OCI-LY3 (cell line): ENCODE measurements around the gene ADARB2.

Experiments
- H2AFZ ChIP-seq: fragments of 200-600, 300-600 bp; shearing (Covaris generic); 2 replicates; pipeline ENCODE4 v1.6.0; 2014; ENCODE audit warnings: antibody characterized with exemption, low read depth, low read length
- H3K27ac ChIP-seq: fragments of 200-600, 300-600 bp; sonication (generic); 2 replicates; pipeline ENCODE4 v1.5.1; 2014; ENCODE audit warnings: mild to moderate bottlenecking, low read length, moderate library complexity, mixed read lengths
- H3K27me3 ChIP-seq: fragments of 200-600, 300-600 bp; sonication (generic); 2 replicates; pipeline ENCODE4 v1.6.1; 2014; ENCODE audit warnings: low read depth, low read length, mixed read lengths
- H3K36me3 ChIP-seq: fragments of 200-600, 300-600 bp; sonication (generic); replicated peaks from 2 replicates; pipeline ENCODE3; 2014; ENCODE audit warnings: low read depth, low read length, mixed read lengths
- H3K4me1 ChIP-seq: fragments of 300-600, 200-600 bp; sonication (generic); 2 replicates; pipeline ENCODE4 v1.6.1; 2014; ENCODE audit warnings: low read length, mixed read lengths
- H3K4me2 ChIP-seq: fragments of 200-600, 300-600 bp; sonication (generic); 2 replicates; pipeline ENCODE4 v1.6.1; 2014; ENCODE audit warnings: low read length, mixed read lengths
- H3K4me3 ChIP-seq: fragments of 300-600, 200-600 bp; sonication (generic); 2 replicates; pipeline ENCODE4 v1.5.1; 2014; ENCODE audit warnings: antibody characterized with exemption, mild to moderate bottlenecking, low read length, moderate library complexity
- H3K79me2 ChIP-seq: fragments of 300-600, 200-600 bp; shearing (Covaris generic); 2 replicates; pipeline ENCODE4 v1.6.1; 2014; ENCODE audit warnings: mild to moderate bottlenecking, low read length, mixed read lengths
- H3K9ac ChIP-seq: fragments of 300-600, 200-600 bp; shearing (Covaris generic); 2 replicates; pipeline ENCODE4 v1.6.0; 2014; ENCODE audit warnings: mild to moderate bottlenecking, low read length, moderate library complexity
- H3K9me3 ChIP-seq: fragments of 200-600, 300-600 bp; shearing (Covaris generic); 2 replicates; pipeline ENCODE4 v1.6.1; 2014; ENCODE audit warnings: low read length, mixed read lengths; ENCODE audit not compliant: insufficient read depth
- H4K20me1 ChIP-seq: fragments of 200-600, 300-600 bp; sonication (generic); 2 replicates; pipeline ENCODE4 v1.6.1; 2016; ENCODE audit warnings: low read length, mixed read lengths; ENCODE audit not compliant: insufficient read depth
- EZH2phosphoT487 ChIP-seq: fragments of 200-600 bp; shearing (Covaris generic); IDR thresholded peaks from 2 replicates; pipeline ENCODE4 v1.6.1; 2018; ENCODE audit warnings: antibody characterized with exemption, mixed run types, low read depth
- TF ChIP-seq, protein P1 (sequence below): fragments of 200-600, 300-600 bp; sonication (generic); IDR thresholded peaks from 2 replicates; pipeline ENCODE4 v1.5.1; 2014; ENCODE audit warnings: antibody characterized with exemption, low read length, low read depth

ADARB2 gene

DNA sequence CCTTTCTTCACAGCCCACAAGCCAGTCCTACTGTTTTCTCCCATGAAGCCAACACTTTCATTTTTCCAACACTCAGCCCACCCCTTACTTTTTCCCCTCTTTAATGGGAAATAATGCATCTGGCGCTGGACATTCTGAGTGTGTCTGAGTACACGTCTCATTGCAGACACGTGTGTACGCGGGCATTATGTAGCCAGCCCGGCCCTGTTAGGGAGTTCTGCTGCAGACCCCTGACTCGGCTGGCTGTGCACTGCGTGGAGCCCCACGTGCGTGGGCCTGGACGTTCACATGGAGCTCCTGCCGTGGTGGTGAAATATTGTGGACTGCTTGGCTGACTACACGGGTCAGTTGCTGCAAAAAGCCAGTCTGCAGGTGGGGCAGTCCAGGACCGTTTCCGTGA, 233.0 kb downstream of the ADARB2 start:
- Histone ChIP-seq H3K4me2 (no peak overlapping the region), H3K27me3 (no peaks in the 10 kb centered on the region), H3K27ac (no peak overlapping the region), H3K79me2 (no peaks in the 10 kb centered on the region), H3K36me3 (no peaks in the 10 kb centered on the region), H3K9me3 (no peaks in the 10 kb centered on the region), H2AFZ (no peak overlapping the region), H3K4me1 (no peaks in the 10 kb centered on the region), H3K9ac (no peak overlapping the region), H3K4me3 (no peak overlapping the region), H4K20me1 (no peaks in the 10 kb centered on the region)
- TF ChIP-seq EZH2phosphoT487: no peak
- TF ChIP-seq, protein P1, sequence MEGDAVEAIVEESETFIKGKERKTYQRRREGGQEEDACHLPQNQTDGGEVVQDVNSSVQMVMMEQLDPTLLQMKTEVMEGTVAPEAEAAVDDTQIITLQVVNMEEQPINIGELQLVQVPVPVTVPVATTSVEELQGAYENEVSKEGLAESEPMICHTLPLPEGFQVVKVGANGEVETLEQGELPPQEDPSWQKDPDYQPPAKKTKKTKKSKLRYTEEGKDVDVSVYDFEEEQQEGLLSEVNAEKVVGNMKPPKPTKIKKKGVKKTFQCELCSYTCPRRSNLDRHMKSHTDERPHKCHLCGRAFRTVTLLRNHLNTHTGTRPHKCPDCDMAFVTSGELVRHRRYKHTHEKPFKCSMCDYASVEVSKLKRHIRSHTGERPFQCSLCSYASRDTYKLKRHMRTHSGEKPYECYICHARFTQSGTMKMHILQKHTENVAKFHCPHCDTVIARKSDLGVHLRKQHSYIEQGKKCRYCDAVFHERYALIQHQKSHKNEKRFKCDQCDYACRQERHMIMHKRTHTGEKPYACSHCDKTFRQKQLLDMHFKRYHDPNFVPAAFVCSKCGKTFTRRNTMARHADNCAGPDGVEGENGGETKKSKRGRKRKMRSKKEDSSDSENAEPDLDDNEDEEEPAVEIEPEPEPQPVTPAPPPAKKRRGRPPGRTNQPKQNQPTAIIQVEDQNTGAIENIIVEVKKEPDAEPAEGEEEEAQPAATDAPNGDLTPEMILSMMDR: no peak

DNA sequence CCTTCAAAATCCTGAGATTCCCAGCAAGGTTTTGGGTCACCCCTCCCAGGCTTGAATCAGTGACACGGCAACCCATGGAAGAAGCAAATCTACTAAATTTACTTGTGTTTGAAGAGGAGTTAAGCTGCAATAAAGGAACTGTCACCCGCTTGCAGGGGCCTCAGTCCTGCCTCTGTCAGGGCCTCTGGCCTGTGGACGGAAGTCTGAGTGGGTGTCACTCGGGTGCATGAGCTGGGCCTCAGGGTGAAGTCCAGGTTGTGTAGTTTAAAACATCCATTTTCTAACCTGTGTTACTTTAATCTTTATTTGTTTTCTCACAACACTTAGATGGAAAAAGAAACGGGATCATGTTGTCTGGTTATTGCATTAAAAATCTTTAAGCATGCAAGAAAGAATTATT, 234.9 kb downstream of the ADARB2 start:
- H3K4me3 ChIP-seq: no peak overlapping the region
- no peak for TF ChIP-seq EZH2phosphoT487
- TF ChIP-seq, protein P1: no peak
- no peak overlapping the region for H3K27ac ChIP-seq
- no peaks in the 10 kb centered on the region for H3K79me2 ChIP-seq
- H3K9me3 ChIP-seq: no peaks in the 10 kb centered on the region
- H2AFZ ChIP-seq: no peak overlapping the region
- no peaks in the 10 kb centered on the region for H3K4me1 ChIP-seq
- H3K36me3 ChIP-seq: no peaks in the 10 kb centered on the region
- no peak overlapping the region for H3K4me2 ChIP-seq
- H3K9ac ChIP-seq: no peak overlapping the region
- no peaks in the 10 kb centered on the region for H3K27me3 ChIP-seq
- H4K20me1 ChIP-seq: no peaks in the 10 kb centered on the region

DNA sequence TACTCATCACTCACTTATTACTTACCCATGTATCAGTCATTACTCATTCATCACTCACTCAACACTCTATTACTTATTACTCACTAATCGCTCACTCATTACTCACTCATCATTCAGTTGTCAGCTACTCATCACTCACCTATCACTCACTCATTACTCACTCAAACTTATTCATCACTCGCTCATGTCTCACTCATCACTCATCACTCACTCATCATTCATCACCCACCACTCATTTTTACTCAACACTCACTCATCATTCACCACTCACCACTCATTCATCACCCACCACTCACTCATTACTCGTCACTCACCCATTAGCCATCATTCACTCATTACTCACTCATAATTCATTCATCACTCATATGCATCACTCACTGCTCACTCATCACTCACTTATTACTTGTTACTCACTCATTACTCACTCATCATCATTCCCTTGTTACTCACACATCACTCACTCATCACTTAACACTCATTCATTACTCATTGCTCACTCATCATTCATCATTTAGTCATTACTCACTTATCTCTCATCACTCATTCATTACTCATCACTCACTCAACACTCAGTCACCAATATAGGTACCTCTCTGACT, 237.9 kb downstream of the ADARB2 start:
- no peaks in the 10 kb centered on the region for H3K27me3 ChIP-seq
- no peak for TF ChIP-seq EZH2phosphoT487
- TF ChIP-seq, protein P1: no peak

DNA sequence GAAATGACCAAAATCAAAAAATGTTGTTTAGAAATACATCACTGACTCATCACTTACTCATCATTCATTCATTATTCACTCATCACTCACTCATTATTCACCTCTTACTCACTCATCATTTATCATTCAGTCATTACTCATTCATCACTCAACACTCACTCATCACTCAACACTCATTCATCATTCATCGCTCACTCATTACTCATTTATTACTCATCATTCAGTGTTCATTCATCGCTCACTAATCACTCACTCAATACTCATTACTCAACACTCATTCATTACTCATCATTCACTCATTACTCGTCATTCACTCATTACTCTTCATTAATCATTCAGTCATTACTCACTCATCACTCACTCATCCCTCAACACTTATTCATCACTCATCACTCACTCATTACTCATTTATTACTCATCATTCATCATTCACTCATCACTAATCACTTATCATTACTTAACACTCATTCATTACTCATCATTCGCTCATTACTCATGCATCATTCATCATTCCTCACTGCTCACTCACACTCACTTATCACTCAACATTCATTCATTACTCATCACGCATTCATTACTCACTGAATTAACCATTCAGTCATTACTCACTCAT, 238.5 kb downstream of the ADARB2 start:
- Histone ChIP-seq H3K9ac (no peak overlapping the region), H3K4me1 (no peaks in the 10 kb centered on the region), H3K9me3 (no peaks in the 10 kb centered on the region), H3K27ac (no peak overlapping the region), H3K36me3 (no peaks in the 10 kb centered on the region), H3K79me2 (no peaks in the 10 kb centered on the region), H3K4me3 (no peak overlapping the region), H2AFZ (no peak overlapping the region), H3K27me3 (no peaks in the 10 kb centered on the region), H4K20me1 (no peaks in the 10 kb centered on the region), H3K4me2 (no peak overlapping the region)
- TF ChIP-seq, protein P1: no peak
- TF ChIP-seq EZH2phosphoT487: no peak

More for the DNA sequence above, 237.9 kb downstream of the ADARB2 start:
- Histone ChIP-seq H3K4me2 (no peak overlapping the region), H3K9ac (no peak overlapping the region), H3K4me1 (no peaks in the 10 kb centered on the region), H3K79me2 (no peaks in the 10 kb centered on the region), H3K27ac (no peak overlapping the region), H3K4me3 (no peak overlapping the region), H3K36me3 (no peaks in the 10 kb centered on the region), H4K20me1 (no peaks in the 10 kb centered on the region), H2AFZ (no peak overlapping the region), H3K9me3 (no peaks in the 10 kb centered on the region)
